ENCODE data around the gene LAMTOR5.
"Not testable (repeated sequence)": the region's sequence is repeated elsewhere in the genome, so short reads cannot be mapped to it uniquely, and the experiment has no call there.

The LAMTOR5 gene

GRCh38 chr1:110425612-110426152 lies 18.2 kb upstream of the LAMTOR5 start:
- no peak for DNase-seq

- no peak for DNase-seq
Measured at GRCh38 chr1:110424699-110425611, 17.5 kb upstream of the LAMTOR5 start.

GRCh38 chr1:110420874-110421793 lies 13.6 kb upstream of the LAMTOR5 start:
- DNase-seq, result no peak

GRCh38 chr1:110420023-110420662 lies 12.6 kb upstream of the LAMTOR5 start:
- DNase-seq, result no peak

GRCh38 chr1:110418729-110419128 lies 11.2 kb upstream of the LAMTOR5 start:
- DNase-seq, result no peak

- not testable (repeated sequence) for DNase-seq
Measured at GRCh38 chr1:110413045-110413444, 5.6 kb upstream of the LAMTOR5 start.

- peak; percentile 68 for DNase-seq
Measured at GRCh38 chr1:110412576-110412975, 5.1 kb upstream of the LAMTOR5 start.

GRCh38 chr1:110411173-110411735 lies 3.8 kb upstream of the LAMTOR5 start:
- DNase-seq, result no peak

GRCh38 chr1:110409316-110409715 lies 1.8 kb upstream of the LAMTOR5 start:
- DNase-seq, result no peak

- no peak for DNase-seq
Measured at GRCh38 chr1:110408488-110408887, 994 bp upstream of the LAMTOR5 start.

- not testable (repeated sequence) for DNase-seq
Measured at GRCh38 chr1:110406407-110406806, 1.1 kb downstream of the LAMTOR5 start.

- no peak for DNase-seq
Measured at GRCh38 chr1:110404401-110404800, 3.1 kb downstream of the LAMTOR5 start.

GRCh38 chr1:110403805-110404204 lies 3.7 kb downstream of the LAMTOR5 start:
- no peak for DNase-seq

- DNase-seq, result not testable (repeated sequence)
Measured at GRCh38 chr1:110396259-110396958, 11.1 kb downstream of the LAMTOR5 start.

GRCh38 chr1:110394493-110394820 lies 13.0 kb downstream of the LAMTOR5 start:
- DNase-seq, result no peak

- DNase-seq, result no peak
Measured at GRCh38 chr1:110393691-110394492, 13.6 kb downstream of the LAMTOR5 start.

GRCh38 chr1:110393286-110393685 lies 14.2 kb downstream of the LAMTOR5 start:
- DNase-seq, result no peak

GRCh38 chr1:110390692-110391245 lies 16.7 kb downstream of the LAMTOR5 start, which contains the start of gene SLC16A4:
Gene SLC16A4, minus strand, starts transcription at chr1:110391026. Its CDS starts 1,703 bp downstream, at chr1:110389323.
- DNase-seq, result no peak

GRCh38 chr1:110390096-110390495 lies 17.4 kb downstream of the LAMTOR5 start:
- no peak for DNase-seq

GRCh38 chr1:110387048-110387754 lies 20.3 kb downstream of the LAMTOR5 start:
- no peak for DNase-seq
